GM18907 (cell line): ENCODE data around the gene SOX10.
"Not testable (repeated sequence)": the region's sequence is repeated elsewhere in the genome, so short reads cannot be mapped to it uniquely, and the experiment has no call there.

Source experiments
- ATAC-seq: cut with Tn5 transposase; IDR thresholded peaks from one replicate; pipeline ENCODE4 v1.9.1; 2021; ENCODE audit warnings: mild to moderate bottlenecking, moderate library complexity; ENCODE audit not compliant: unreplicated experiment

The SOX10 gene

GRCh38 chr22:37986371-37986770, 2.0 kb upstream of the SOX10 start:
- no peak for ATAC-seq

- no peak for ATAC-seq
Measured at GRCh38 chr22:37985751-37986281, 1.5 kb upstream of the SOX10 start.

GRCh38 chr22:37985050-37985585, 763 bp upstream of the SOX10 start:
- no peak for ATAC-seq

GRCh38 chr22:37982938-37983859, 1.2 kb downstream of the SOX10 start:
- no peak for ATAC-seq

- ATAC-seq = no peak
Measured at GRCh38 chr22:37982151-37982785, 2.1 kb downstream of the SOX10 start.

GRCh38 chr22:37981282-37982011, 2.9 kb downstream of the SOX10 start:
- no peak for ATAC-seq

GRCh38 chr22:37979782-37980181, 4.6 kb downstream of the SOX10 start:
- no peak for ATAC-seq

GRCh38 chr22:37976547-37976946, 7.8 kb downstream of the SOX10 start:
- ATAC-seq = no peak

GRCh38 chr22:37976022-37976421, 8.3 kb downstream of the SOX10 start:
- not testable (repeated sequence) for ATAC-seq

- no peak for ATAC-seq
Measured at GRCh38 chr22:37975153-37975552, 9.2 kb downstream of the SOX10 start.

GRCh38 chr22:37973271-37974170, 10.8 kb downstream of the SOX10 start:
- no peak for ATAC-seq

- no peak for ATAC-seq
Measured at GRCh38 chr22:37972527-37972926, 11.8 kb downstream of the SOX10 start.

- no peak for ATAC-seq
Measured at GRCh38 chr22:37971475-37972434, 12.6 kb downstream of the SOX10 start.

- no peak for ATAC-seq
Measured at GRCh38 chr22:37970864-37971263, 13.5 kb downstream of the SOX10 start.

- ATAC-seq = no peak
Measured at GRCh38 chr22:37968452-37969251, 15.7 kb downstream of the SOX10 start.

- ATAC-seq = no peak
Measured at GRCh38 chr22:37967637-37968451, 16.5 kb downstream of the SOX10 start.

- ATAC-seq = no peak
Measured at GRCh38 chr22:37967147-37967546, 17.2 kb downstream of the SOX10 start.
